ENCODE measurements around the gene ETF1. TPM values are rescaled to one million over a fixed set of nuclear protein-coding genes. Genes with fewer than 3 reads are reported as not detected.

ETF1 gene
- total RNA-seq, 2 donors from 2014 or later = 67.6 to 115 TPM

GRCh38 chr5:138465261-138466124 is 77.5 kb downstream of the ETF1 start, which contains the start of gene EGR1:
Gene EGR1 (plus strand): TSS chr5:138465479. CDS start chr5:138465762, 283 bp downstream.
- peaks cover 12 to 49% of the 10 kb centered on the region in 2 donors for H3K4me1 ChIP-seq (ENCODE audit: control insufficient read depth in 1 of 2, low read depth in 2 of 2)
- ATAC-seq (ENCODE audit: insufficient number of reproducible peaks, low FRiP score, low read depth) = peak; percentile 40

DNA sequence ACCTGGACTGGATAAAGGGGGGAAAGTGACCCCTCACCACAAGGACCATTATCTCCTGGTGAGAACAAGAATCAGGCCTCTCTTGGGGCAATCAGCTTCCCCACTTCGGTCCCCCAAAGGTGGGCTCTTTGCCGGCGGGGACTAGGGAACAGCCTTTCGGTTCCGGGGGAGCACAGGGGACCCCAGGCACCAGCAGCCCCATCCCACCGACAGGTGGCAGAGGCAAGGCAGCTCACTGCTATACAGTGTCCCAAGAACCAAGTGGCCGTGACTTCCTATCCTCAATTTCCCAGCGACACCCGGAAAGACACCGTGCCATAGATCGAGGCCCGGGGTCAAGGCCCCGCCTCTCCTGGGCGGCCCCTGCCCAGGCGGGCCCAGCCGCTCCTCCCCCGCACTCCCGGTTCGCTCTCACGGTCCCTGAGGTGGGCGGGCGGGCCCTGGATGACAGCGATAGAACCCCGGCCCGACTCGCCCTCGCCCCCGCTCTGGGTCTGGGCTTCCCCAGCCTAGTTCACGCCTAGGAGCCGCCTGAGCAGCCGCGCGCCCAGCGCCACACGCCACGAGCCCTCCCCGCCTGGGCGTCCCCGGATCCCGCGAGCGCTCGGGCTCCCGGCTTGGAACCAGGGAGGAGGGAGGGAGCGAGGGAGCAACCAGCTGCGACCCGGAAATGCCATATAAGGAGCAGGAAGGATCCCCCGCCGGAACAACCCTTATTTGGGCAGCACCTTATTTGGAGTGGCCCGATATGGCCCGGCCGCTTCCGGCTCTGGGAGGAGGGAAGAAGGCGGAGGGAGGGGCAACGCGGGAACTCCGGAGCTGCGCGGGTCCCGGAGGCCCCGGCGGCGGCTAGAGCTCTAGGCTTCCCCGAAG is 78.4 kb downstream of the ETF1 start:
- peak overlapping the region; percentile 84 for H3K4me3 ChIP-seq
- peaks cover 8% of the 10 kb centered on the region for H3K36me3 ChIP-seq
- ATAC-seq (ENCODE audit: insufficient number of reproducible peaks, low FRiP score, low read depth) (peak; percentile 82), DNase-seq (ENCODE audit: low spot score) (peak; percentile 91)
- TF ChIP-seq, protein P1, sequence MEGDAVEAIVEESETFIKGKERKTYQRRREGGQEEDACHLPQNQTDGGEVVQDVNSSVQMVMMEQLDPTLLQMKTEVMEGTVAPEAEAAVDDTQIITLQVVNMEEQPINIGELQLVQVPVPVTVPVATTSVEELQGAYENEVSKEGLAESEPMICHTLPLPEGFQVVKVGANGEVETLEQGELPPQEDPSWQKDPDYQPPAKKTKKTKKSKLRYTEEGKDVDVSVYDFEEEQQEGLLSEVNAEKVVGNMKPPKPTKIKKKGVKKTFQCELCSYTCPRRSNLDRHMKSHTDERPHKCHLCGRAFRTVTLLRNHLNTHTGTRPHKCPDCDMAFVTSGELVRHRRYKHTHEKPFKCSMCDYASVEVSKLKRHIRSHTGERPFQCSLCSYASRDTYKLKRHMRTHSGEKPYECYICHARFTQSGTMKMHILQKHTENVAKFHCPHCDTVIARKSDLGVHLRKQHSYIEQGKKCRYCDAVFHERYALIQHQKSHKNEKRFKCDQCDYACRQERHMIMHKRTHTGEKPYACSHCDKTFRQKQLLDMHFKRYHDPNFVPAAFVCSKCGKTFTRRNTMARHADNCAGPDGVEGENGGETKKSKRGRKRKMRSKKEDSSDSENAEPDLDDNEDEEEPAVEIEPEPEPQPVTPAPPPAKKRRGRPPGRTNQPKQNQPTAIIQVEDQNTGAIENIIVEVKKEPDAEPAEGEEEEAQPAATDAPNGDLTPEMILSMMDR (IDR thresholded peaks at IDR 0.05) = peak; percentile 52
- H3K27ac ChIP-seq = peak overlapping the region; percentile 96 to 99
- H3K9me3 ChIP-seq = no peaks in the 10 kb centered on the region
- H3K27me3 ChIP-seq (replicated peaks; ENCODE audit: insufficient read depth) = no peaks in the 10 kb centered on the region
- H3K4me1 ChIP-seq (ENCODE audit: control insufficient read depth in 1 of 2, low read depth in 2 of 2) = peaks cover 12 to 49% of the 10 kb centered on the region in 2 donors

More at GRCh38 chr5:138465261-138466124, 77.5 kb downstream of the ETF1 start, which contains the start of gene EGR1:
- peak; percentile 84 for DNase-seq (ENCODE audit: low spot score)
- no peaks in the 10 kb centered on the region for H3K27me3 ChIP-seq (replicated peaks; ENCODE audit: insufficient read depth)
- peak within 1 kb of the TSS; percentile 96 to 99 for H3K27ac ChIP-seq
- peak within 1 kb of the TSS; percentile 84 for H3K4me3 ChIP-seq
- TF ChIP-seq, protein P1 (IDR thresholded peaks at IDR 0.05) = peak; percentile 38
- H3K9me3 ChIP-seq = no peaks in the 10 kb centered on the region
- peaks cover 8% of the 10 kb centered on the region for H3K36me3 ChIP-seq

DNA sequence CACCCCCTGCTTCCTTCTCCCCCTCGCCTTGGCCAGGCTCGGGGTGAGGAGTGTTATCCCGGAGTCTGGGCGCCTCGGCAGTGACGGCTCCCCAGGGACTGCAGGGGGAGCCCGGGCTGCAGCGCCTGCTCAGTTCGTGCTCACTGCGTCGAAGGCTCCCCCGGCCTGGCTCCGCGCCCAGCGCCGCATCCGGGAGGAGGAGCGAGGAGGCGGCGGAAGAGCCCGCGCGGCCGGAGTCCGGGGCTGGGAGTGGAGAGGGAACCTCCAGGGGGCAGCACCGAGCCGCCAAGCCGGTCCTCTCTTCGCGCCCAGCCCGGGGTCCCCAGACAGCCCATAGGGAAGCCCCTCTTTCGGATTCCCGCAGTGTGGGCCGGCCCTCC is 79.0 kb downstream of the ETF1 start:
- H3K9me3 ChIP-seq = no peaks in the 10 kb centered on the region
- TF ChIP-seq, protein P1 (IDR thresholded peaks at IDR 0.05) = peak; percentile 96
- H3K4me3 ChIP-seq = peak overlapping the region; percentile 84
- peaks cover 12 to 54% of the 10 kb centered on the region in 2 donors for H3K4me1 ChIP-seq (ENCODE audit: control insufficient read depth in 1 of 2, low read depth in 2 of 2)
- peak; percentile 45 for ATAC-seq (ENCODE audit: insufficient number of reproducible peaks, low FRiP score, low read depth)
- peak; percentile 78 for DNase-seq (ENCODE audit: low spot score)
- peaks cover 8% of the 10 kb centered on the region for H3K36me3 ChIP-seq
- peak overlapping the region; percentile 96 to 99 for H3K27ac ChIP-seq
- no peaks in the 10 kb centered on the region for H3K27me3 ChIP-seq (replicated peaks; ENCODE audit: insufficient read depth)

- Histone ChIP-seq H3K36me3 (peaks cover 8% of the 10 kb centered on the region), H3K4me3 (peak overlapping the region; percentile 84), H3K27me3 (replicated peaks; ENCODE audit: insufficient read depth) (no peaks in the 10 kb centered on the region), H3K27ac (peak overlapping the region; percentile 96 to 99), H3K4me1 (ENCODE audit: control insufficient read depth in 1 of 2, low read depth in 2 of 2) (peaks cover 14 to 56% of the 10 kb centered on the region in 2 donors), H3K9me3 (no peaks in the 10 kb centered on the region)
- ATAC-seq (ENCODE audit: insufficient number of reproducible peaks, low FRiP score, low read depth) (peak; percentile 6), DNase-seq (ENCODE audit: low spot score) (no peak)
- TF ChIP-seq, protein P1 (IDR thresholded peaks at IDR 0.05) = no peak
Observed at GRCh38 chr5:138463419-138464007, 79.5 kb downstream of the ETF1 start.

Measured in thoracic aorta (tissue), 2 donors.